Measurements from ENCODE around the gene GPR160. TPM values are rescaled to one million over a fixed set of nuclear protein-coding genes. Genes with fewer than 3 reads are reported as not detected.

Gene GPR160
- total RNA-seq, 1 donor from 2014 or later: 14.6 TPM

DNA sequence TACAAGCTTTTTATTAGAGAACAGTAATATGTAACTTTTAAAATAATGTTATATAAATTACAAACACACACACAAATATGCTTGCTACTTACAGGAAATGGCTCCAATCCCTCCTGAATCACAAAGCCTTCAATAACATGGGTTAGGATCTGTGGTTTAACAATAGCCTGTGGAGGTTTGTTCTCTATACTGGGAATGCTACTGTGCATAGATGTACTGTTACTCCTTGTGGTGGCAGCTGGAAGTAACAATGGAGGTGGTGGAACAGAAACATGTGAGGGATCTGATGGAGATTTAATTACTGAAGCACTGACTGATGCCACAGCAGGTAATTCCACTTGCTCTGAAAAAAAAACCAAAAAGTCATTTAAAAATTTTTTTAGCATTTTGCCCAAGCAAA, 79.3 kb downstream of the GPR160 start:
- DNase-seq (ENCODE audit: low spot score): peak; percentile 26
- Mint-ChIP-seq H3K4me3 (ENCODE audit: unreplicated experiment) (no peak overlapping the region), H3K9me3 (ENCODE audit: unreplicated experiment) (no peaks in the 10 kb centered on the region), H3K27ac (ENCODE audit: unreplicated experiment) (no peak overlapping the region), H3K27me3 (ENCODE audit: unreplicated experiment) (no peaks in the 10 kb centered on the region), H3K4me1 (ENCODE audit: unreplicated experiment) (no peaks in the 10 kb centered on the region), H3K36me3 (ENCODE audit: low read depth, unreplicated experiment) (peaks cover 5% of the 10 kb centered on the region)
- TF ChIP-seq, protein P1, sequence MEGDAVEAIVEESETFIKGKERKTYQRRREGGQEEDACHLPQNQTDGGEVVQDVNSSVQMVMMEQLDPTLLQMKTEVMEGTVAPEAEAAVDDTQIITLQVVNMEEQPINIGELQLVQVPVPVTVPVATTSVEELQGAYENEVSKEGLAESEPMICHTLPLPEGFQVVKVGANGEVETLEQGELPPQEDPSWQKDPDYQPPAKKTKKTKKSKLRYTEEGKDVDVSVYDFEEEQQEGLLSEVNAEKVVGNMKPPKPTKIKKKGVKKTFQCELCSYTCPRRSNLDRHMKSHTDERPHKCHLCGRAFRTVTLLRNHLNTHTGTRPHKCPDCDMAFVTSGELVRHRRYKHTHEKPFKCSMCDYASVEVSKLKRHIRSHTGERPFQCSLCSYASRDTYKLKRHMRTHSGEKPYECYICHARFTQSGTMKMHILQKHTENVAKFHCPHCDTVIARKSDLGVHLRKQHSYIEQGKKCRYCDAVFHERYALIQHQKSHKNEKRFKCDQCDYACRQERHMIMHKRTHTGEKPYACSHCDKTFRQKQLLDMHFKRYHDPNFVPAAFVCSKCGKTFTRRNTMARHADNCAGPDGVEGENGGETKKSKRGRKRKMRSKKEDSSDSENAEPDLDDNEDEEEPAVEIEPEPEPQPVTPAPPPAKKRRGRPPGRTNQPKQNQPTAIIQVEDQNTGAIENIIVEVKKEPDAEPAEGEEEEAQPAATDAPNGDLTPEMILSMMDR (IDR thresholded peaks at IDR 0.05; ENCODE audit: unreplicated experiment): peak; percentile 47

- no peak for DNase-seq (ENCODE audit: low spot score)
- TF ChIP-seq, protein P1 (IDR thresholded peaks at IDR 0.05; ENCODE audit: unreplicated experiment): no peak
- no peak overlapping the region for H3K4me3 Mint-ChIP-seq (ENCODE audit: unreplicated experiment)
- H3K36me3 Mint-ChIP-seq (ENCODE audit: low read depth, unreplicated experiment): peaks cover 13% of the 10 kb centered on the region
- H3K9me3 Mint-ChIP-seq (ENCODE audit: unreplicated experiment): no peaks in the 10 kb centered on the region
- H3K27me3 Mint-ChIP-seq (ENCODE audit: unreplicated experiment): no peaks in the 10 kb centered on the region
- no peaks in the 10 kb centered on the region for H3K4me1 Mint-ChIP-seq (ENCODE audit: unreplicated experiment)
- H3K27ac Mint-ChIP-seq (ENCODE audit: unreplicated experiment): no peak overlapping the region
Observed at GRCh38 chr3:170128259-170128976, 90.6 kb downstream of the GPR160 start.

DNA sequence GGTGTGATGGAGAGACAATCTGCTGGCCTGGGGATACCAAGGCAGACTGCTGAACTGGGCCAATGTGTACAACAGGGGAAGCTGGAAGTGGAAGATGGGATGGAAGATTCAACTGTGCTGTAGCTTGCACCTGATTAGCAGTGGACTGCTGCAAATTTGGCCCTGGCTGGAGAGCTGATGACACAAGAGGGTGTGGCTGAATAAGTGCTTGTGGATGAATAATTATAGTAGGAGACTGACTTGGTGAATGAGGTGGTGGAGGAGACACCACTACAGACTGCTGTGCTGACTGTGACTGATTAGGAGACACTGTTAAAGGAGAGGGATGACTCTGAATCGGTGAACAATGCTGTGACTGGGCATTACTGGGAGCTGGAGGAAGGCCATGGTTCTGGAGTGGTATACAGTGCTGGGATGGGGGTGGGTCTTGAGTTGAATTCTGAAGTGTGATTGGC, 91.2 kb downstream of the GPR160 start:
- no peak for DNase-seq (ENCODE audit: low spot score)
- H3K9me3 Mint-ChIP-seq (ENCODE audit: unreplicated experiment): no peaks in the 10 kb centered on the region
- TF ChIP-seq, protein P1 (IDR thresholded peaks at IDR 0.05; ENCODE audit: unreplicated experiment): no peak
- peak overlapping the region; percentile 16 for H3K4me3 Mint-ChIP-seq (ENCODE audit: unreplicated experiment)
- H3K27me3 Mint-ChIP-seq (ENCODE audit: unreplicated experiment): no peaks in the 10 kb centered on the region
- no peaks in the 10 kb centered on the region for H3K4me1 Mint-ChIP-seq (ENCODE audit: unreplicated experiment)
- no peak overlapping the region for H3K27ac Mint-ChIP-seq (ENCODE audit: unreplicated experiment)
- H3K36me3 Mint-ChIP-seq (ENCODE audit: low read depth, unreplicated experiment): peaks cover 17% of the 10 kb centered on the region

DNA sequence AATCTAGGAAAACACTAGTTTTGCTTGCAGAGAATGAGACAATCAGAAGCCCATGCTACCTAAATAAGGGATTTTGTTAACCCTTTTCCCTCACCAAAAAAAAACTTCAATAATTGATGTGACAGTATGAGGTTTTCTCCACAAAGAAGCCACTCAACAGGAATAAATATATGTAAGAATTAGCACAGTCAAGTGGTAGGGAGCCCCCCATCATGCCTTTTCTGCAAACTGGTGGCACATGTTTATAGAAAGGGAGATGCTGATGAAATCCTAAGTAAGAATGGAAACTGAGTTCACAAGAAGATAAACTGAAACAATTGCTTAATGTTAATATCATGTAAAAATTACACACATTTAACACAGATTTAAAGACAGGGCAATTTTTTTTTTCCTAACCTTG, 92.7 kb downstream of the GPR160 start:
- Mint-ChIP-seq H3K36me3 (ENCODE audit: low read depth, unreplicated experiment) (peaks cover 26% of the 10 kb centered on the region), H3K9me3 (ENCODE audit: unreplicated experiment) (no peaks in the 10 kb centered on the region), H3K4me3 (ENCODE audit: unreplicated experiment) (no peak overlapping the region), H3K27me3 (ENCODE audit: unreplicated experiment) (no peaks in the 10 kb centered on the region), H3K4me1 (ENCODE audit: unreplicated experiment) (no peaks in the 10 kb centered on the region), H3K27ac (ENCODE audit: unreplicated experiment) (no peak overlapping the region)
- TF ChIP-seq, protein P1 (IDR thresholded peaks at IDR 0.05; ENCODE audit: unreplicated experiment): no peak
- no peak for DNase-seq (ENCODE audit: low spot score)

GRCh38 chr3:170132335-170132734, 94.5 kb downstream of the GPR160 start:
- DNase-seq (ENCODE audit: low spot score): no peak
- Mint-ChIP-seq H3K27me3 (ENCODE audit: unreplicated experiment) (no peaks in the 10 kb centered on the region), H3K36me3 (ENCODE audit: low read depth, unreplicated experiment) (peaks cover 28% of the 10 kb centered on the region), H3K4me1 (ENCODE audit: unreplicated experiment) (no peaks in the 10 kb centered on the region), H3K27ac (ENCODE audit: unreplicated experiment) (no peak overlapping the region), H3K9me3 (ENCODE audit: unreplicated experiment) (no peaks in the 10 kb centered on the region), H3K4me3 (ENCODE audit: unreplicated experiment) (no peak overlapping the region)
- TF ChIP-seq, protein P1 (IDR thresholded peaks at IDR 0.05; ENCODE audit: unreplicated experiment): no peak
